Adrenal gland (tissue), 5 donors: ENCODE measurements around the gene GAK.

Source experiments
- CTCF ChIP-seq, 6 experiments: fragments of 450-650 bp in 4 of 6; fragments of 200-600 bp in 2 of 6; sonication (generic) in 1 of 6; IDR thresholded peaks; 1 replicate in 5 of 6; 2 replicates in 1 of 6; pipeline versions ENCODE4 v1.5.1 to v1.8.0; 2016 to 2021; ENCODE audit warnings: antibody characterized with exemption in 6 of 6, mild to moderate bottlenecking in 2 of 6, moderate library complexity in 1 of 6
- POLR2A ChIP-seq, 2 donors: fragments of 450-650 bp; IDR thresholded peaks; one replicate each; pipeline ENCODE4 v1.6.1; 2017; ENCODE audit warnings: antibody characterized with exemption in 2 of 2, mild to moderate bottlenecking in 2 of 2, moderate library complexity in 1 of 2
- donor health status: DM: no; HTN: no; CAD: no.

- peak in 1 of 2 donors; percentile 41 for TF ChIP-seq POLR2A (IDR thresholded peaks at IDR 0.05)
- no peak for TF ChIP-seq CTCF (IDR thresholded peaks at IDR 0.05)
These were observed 95.3 kb downstream of the GAK start for GRCh38 chr4:836750-837301.
